HepG2 (cell line): Measurements from ENCODE around the gene GDAP1L1. TPM values are rescaled to one million over a fixed set of nuclear protein-coding genes. Genes with fewer than 3 reads are reported as not detected.
A peak's percentile ranks its signal among the peaks of the same experiment; 100 is the strongest.

Experiments used
- AGO1 ChIP-seq: fragments of 200-400 bp; formaldehyde crosslinking; IDR thresholded peaks from 2 replicates; pipeline ENCODE4 v1.6.1; 2017; ENCODE audit warnings: mild to moderate bottlenecking, low read depth, low read length, moderate library complexity; ENCODE audit not compliant: poor library complexity, severe bottlenecking
- CTCF ChIP-seq: sonication (generic); formaldehyde crosslinking; IDR thresholded peaks from 2 replicates; pipeline ENCODE4 v1.5.0; 2020; ENCODE audit warnings: mild to moderate bottlenecking, missing genetic modification reagents, moderate library complexity
- E2F5 ChIP-seq: sonication (generic); formaldehyde crosslinking; conservative IDR thresholded peaks from 2 replicates; pipeline ENCODE4 v1.4.0; 2020; ENCODE audit warnings: missing genetic modification reagents
- FOXA1 ChIP-seq, 2 experiments: fragments of 450-650 bp in 1 of 2; sonication (generic) in 1 of 2; formaldehyde crosslinking in 1 of 2; IDR thresholded peaks; 2 replicates each; pipeline versions ENCODE4 v1.4.0 to v1.6.1; 2016 to 2020; ENCODE audit warnings: missing genetic modification reagents in 1 of 2
- IKZF5 ChIP-seq: IDR thresholded peaks from 2 replicates; pipeline ENCODE4 v1.6.1; 2018; ENCODE audit warnings: missing genetic modification reagents, mild to moderate bottlenecking, missing compliant biosample characterization
- PAWR ChIP-seq: sonication (generic); formaldehyde crosslinking; IDR thresholded peaks from 2 replicates; pipeline ENCODE4 v1.4.0; 2020; ENCODE audit warnings: missing genetic modification reagents, mild to moderate bottlenecking, borderline replicate concordance
- POGK ChIP-seq: sonication (generic); formaldehyde crosslinking; conservative IDR thresholded peaks from 2 replicates; pipeline ENCODE4 v1.8.0; 2022; ENCODE audit warnings: mild to moderate bottlenecking, moderate library complexity, missing genetic modification reagents
- RCOR2 ChIP-seq: IDR thresholded peaks from 2 replicates; pipeline ENCODE4 v1.6.1; 2016; ENCODE audit warnings: missing biosample characterization, missing genetic modification reagents
- SRSF9 ChIP-seq: fragments of 200-400 bp; formaldehyde crosslinking; IDR thresholded peaks from 2 replicates; pipeline ENCODE4 v1.6.1; 2018; ENCODE audit warnings: borderline replicate concordance, mild to moderate bottlenecking, low read depth, low read length; ENCODE audit not compliant: insufficient read depth, poor library complexity, severe bottlenecking
- XRCC5 ChIP-seq: fragments of 200-400 bp; formaldehyde crosslinking; optimal IDR thresholded peaks from 2 replicates; pipeline ENCODE3; 2017; ENCODE audit warnings: mild to moderate bottlenecking, low read length
- ZFP90 ChIP-seq: sonication (generic); formaldehyde crosslinking; IDR thresholded peaks from 2 replicates; pipeline ENCODE4 v1.8.0; 2022; ENCODE audit warnings: missing genetic modification reagents, mild to moderate bottlenecking, inconsistent platforms, borderline replicate concordance
- ZGPAT ChIP-seq: IDR thresholded peaks from 2 replicates; pipeline ENCODE4 v1.6.1; 2016; ENCODE audit warnings: mild to moderate bottlenecking
- ZNF20 ChIP-seq: sonication (generic); formaldehyde crosslinking; IDR thresholded peaks from 2 replicates; pipeline ENCODE4 v1.4.0; 2020; ENCODE audit warnings: mild to moderate bottlenecking, moderate library complexity, missing genetic modification reagents
- ZNF24 ChIP-seq: fragments of 450-650 bp; IDR thresholded peaks from 2 replicates; pipeline ENCODE4 v1.6.1; 2017; ENCODE audit warnings: antibody characterized with exemption, mild to moderate bottlenecking
- ZNF274 ChIP-seq: sonication (generic); formaldehyde crosslinking; IDR thresholded peaks from 2 replicates; pipeline ENCODE4 v1.5.1; 2020; ENCODE audit warnings: mild to moderate bottlenecking, missing genetic modification reagents
- ZNF549 ChIP-seq: sonication (generic); formaldehyde crosslinking; IDR thresholded peaks from 2 replicates; pipeline ENCODE4 v1.5.0; 2020; ENCODE audit warnings: missing genetic modification reagents
- ZNF564 ChIP-seq: sonication (generic); formaldehyde crosslinking; IDR thresholded peaks from 2 replicates; pipeline ENCODE4 v1.8.1; 2023; ENCODE audit warnings: mild to moderate bottlenecking, missing genetic modification reagents
- ZNF720 ChIP-seq: sonication (generic); formaldehyde crosslinking; IDR thresholded peaks from 2 replicates; pipeline ENCODE4 v1.4.0; 2020; ENCODE audit warnings: missing genetic modification reagents
- ZNF782 ChIP-seq: sonication (generic); formaldehyde crosslinking; IDR thresholded peaks from 2 replicates; pipeline ENCODE4 v1.4.0; 2020; ENCODE audit warnings: missing genetic modification reagents, mild to moderate bottlenecking, borderline replicate concordance
- ZNF784 ChIP-seq: sonication (generic); formaldehyde crosslinking; IDR thresholded peaks from 2 replicates; pipeline ENCODE4 v1.5.1; 2020; ENCODE audit warnings: missing genetic modification reagents, mild to moderate bottlenecking, borderline replicate concordance
- ZSCAN12 ChIP-seq: sonication (generic); formaldehyde crosslinking; IDR thresholded peaks from 2 replicates; pipeline ENCODE4 v1.9.0; 2021; ENCODE audit warnings: mild to moderate bottlenecking, missing genetic modification reagents
- polyA plus RNA-seq, 8 experiments: library from polyadenylated mRNA; depleted of rRNA in 3 of 8; stranded (reverse) in 7 of 8; unstranded in 1 of 8; fragments of >200 nt; fragmentation: Illumina TruSeq in 4 of 8; extraction: Trizol in 4 of 8; gene quantifications; 2 replicates each; pipeline versions ENCODE4 v1.2.1 to v1.2.3, GENCODE V29; 2011 to 2016; ENCODE audit warnings: low read depth in 4 of 8, missing spikeins in 1 of 8, mixed read lengths in 1 of 8; ENCODE audit not compliant: insufficient read depth in 1 of 8
- total RNA-seq, 5 experiments: library from RNA; depleted of rRNA; stranded (reverse); fragments of >200 nt; fragmentation: Illumina TruSeq; extraction: Trizol; gene quantifications; 2 replicates each; pipeline ENCODE4 v1.2.3, GENCODE V29; 2016; ENCODE audit warnings: low read depth in 1 of 5

GDAP1L1 gene
- total and polyA plus RNA-seq, 2 of the 13 experiments (the other 11 are each of a cell fraction or from before 2014, with no cell fraction given) = 0.04 TPM; not detected in 1

- TF ChIP-seq ZNF24 (no peak), ZNF720 (CRISPR knock-in tag) (no peak), POGK (CRISPR knock-in tag) (no peak), ZNF549 (peak; percentile 97), E2F5 (CRISPR knock-in tag) (no peak), ZFP90 (CRISPR knock-in tag) (no peak), ZGPAT (CRISPR knock-in tag) (0 out of 2 replicates have a peak, but pooled peaks have one; percentile 26), ZNF782 (no peak; the same call in 1 of the 2 replicates), PAWR (CRISPR knock-in tag) (no peak), FOXA1 (IDR thresholded peaks at IDR 0.05) (no peak), FOXA1 (CRISPR knock-in tag; IDR thresholded peaks at IDR 0.05) (no peak; the same call in 1 of the 2 replicates), ZNF274 (CRISPR knock-in tag) (no peak), ZNF20 (CRISPR knock-in tag) (no peak), AGO1 (no peak), RCOR2 (CRISPR knock-in tag) (0 out of 2 replicates have a peak, but pooled peaks have one; percentile 34), ZNF564 (no peak), XRCC5 (no peak), ZNF784 (CRISPR knock-in tag) (peak; percentile 82), CTCF (CRISPR knock-in tag) (peak; percentile 21), SRSF9 (no peak), ZSCAN12 (CRISPR knock-in tag) (no peak), IKZF5 (no peak)
Observed at GRCh38 chr20:44282192-44282591, 35.1 kb downstream of the GDAP1L1 start (continued).
